Neutrophil (primary cell): Measurements from ENCODE around the gene NHS.

Experiments
- H3K27ac ChIP-seq: fragments of 200-600 bp; sonication (generic); 2 replicates; pipeline ENCODE4 v1.5.1; 2016; ENCODE audit warnings: mild to moderate bottlenecking, moderate library complexity
- H3K27me3 ChIP-seq: fragments of 200-600 bp; sonication (generic); 2 replicates; pipeline ENCODE4 v1.6.0; 2016; ENCODE audit warnings: mild to moderate bottlenecking
- H3K36me3 ChIP-seq: fragments of 200-600 bp; sonication (generic); 2 replicates; pipeline ENCODE4 v1.5.1; 2017
- H3K4me1 ChIP-seq, 2 experiments: fragments of 200-600 bp in 1 of 2; sonication (generic) in 1 of 2; 1 replicate in 1 of 2; 2 replicates in 1 of 2; pipeline versions ENCODE4 v1.5.1 to v1.6.1; 2013 to 2016; ENCODE audit warnings: low read depth in 1 of 2, low read length in 1 of 2, mild to moderate bottlenecking in 1 of 2, moderate library complexity in 1 of 2; ENCODE audit not compliant: control insufficient read depth in 1 of 2, insufficient read depth in 1 of 2
- H3K4me3 ChIP-seq, 2 experiments: fragments of 200-600 bp in 1 of 2; sonication (generic) in 1 of 2; 1 replicate in 1 of 2; 2 replicates in 1 of 2; pipeline ENCODE4 v1.5.1; 2013 to 2016; ENCODE audit warnings: low read depth in 1 of 2, low read length in 1 of 2, mild to moderate bottlenecking in 1 of 2, moderate library complexity in 1 of 2
- H3K9me3 ChIP-seq: fragments of 200-600 bp; sonication (generic); 2 replicates; pipeline ENCODE4 v1.5.1; 2016
- CTCF ChIP-seq: fragments of 200-600 bp; sonication (generic); IDR thresholded peaks from 2 replicates; pipeline ENCODE4 v1.5.1; 2016; ENCODE audit warnings: antibody characterized with exemption

The NHS gene

GRCh38 chrX:17375367-17375636, 302 bp downstream of the NHS start:
- no peak overlapping the region for H3K4me3 ChIP-seq
- H3K9me3 ChIP-seq: no peaks in the 10 kb centered on the region
- no peak for TF ChIP-seq CTCF
- peaks cover 85% of the 10 kb centered on the region for H3K27me3 ChIP-seq
- no peaks in the 10 kb centered on the region for H3K36me3 ChIP-seq
- H3K27ac ChIP-seq: no peak overlapping the region
- no peaks in the 10 kb centered on the region for H3K4me1 ChIP-seq

GRCh38 chrX:17375637-17376430, 834 bp downstream of the NHS start:
- TF ChIP-seq CTCF: no peak
- H3K4me3 ChIP-seq: no peak overlapping the region
- H3K27ac ChIP-seq: no peak overlapping the region
- H3K27me3 ChIP-seq: peaks cover 84% of the 10 kb centered on the region
- H3K4me1 ChIP-seq: no peaks in the 10 kb centered on the region
- H3K9me3 ChIP-seq: no peaks in the 10 kb centered on the region
- no peaks in the 10 kb centered on the region for H3K36me3 ChIP-seq

GRCh38 chrX:17376431-17377077, 1.6 kb downstream of the NHS start:
- H3K4me1 ChIP-seq: no peaks in the 10 kb centered on the region
- H3K9me3 ChIP-seq: no peaks in the 10 kb centered on the region
- TF ChIP-seq CTCF: no peak
- H3K36me3 ChIP-seq: no peaks in the 10 kb centered on the region
- peaks cover 84% of the 10 kb centered on the region for H3K27me3 ChIP-seq
- H3K4me3 ChIP-seq: no peak overlapping the region
- no peak overlapping the region for H3K27ac ChIP-seq

GRCh38 chrX:17377091-17377717, 2.2 kb downstream of the NHS start:
- TF ChIP-seq CTCF: no peak
- H3K27ac ChIP-seq: no peak overlapping the region

GRCh38 chrX:17377795-17378194, 2.8 kb downstream of the NHS start:
- no peaks in the 10 kb centered on the region for H3K9me3 ChIP-seq
- no peak overlapping the region for H3K4me3 ChIP-seq
- TF ChIP-seq CTCF: no peak
- H3K4me1 ChIP-seq: no peaks in the 10 kb centered on the region
- no peaks in the 10 kb centered on the region for H3K36me3 ChIP-seq
- H3K27me3 ChIP-seq: peaks cover 72% of the 10 kb centered on the region
- no peak overlapping the region for H3K27ac ChIP-seq

More at GRCh38 chrX:17377091-17377717, 2.2 kb downstream of the NHS start:
- Histone ChIP-seq H3K36me3 (no peaks in the 10 kb centered on the region), H3K4me1 (no peaks in the 10 kb centered on the region), H3K9me3 (no peaks in the 10 kb centered on the region), H3K27me3 (peaks cover 78% of the 10 kb centered on the region), H3K4me3 (no peak overlapping the region)
